GM18502 (cell line): ENCODE results near the gene CA12.

Experiments
- ATAC-seq: cut with Tn5 transposase; IDR thresholded peaks from one replicate; pipeline ENCODE4 v1.9.1; 2021; ENCODE audit warnings: mild to moderate bottlenecking; ENCODE audit not compliant: unreplicated experiment, poor library complexity

The CA12 gene

GRCh38 chr15:63402498-63403253, 21.0 kb upstream of the CA12 start:
- ATAC-seq = no peak

GRCh38 chr15:63401714-63402497, 20.3 kb upstream of the CA12 start:
- no peak for ATAC-seq

GRCh38 chr15:63401078-63401477, 19.4 kb upstream of the CA12 start:
- no peak for ATAC-seq

GRCh38 chr15:63398456-63398855, 16.8 kb upstream of the CA12 start:
- no peak for ATAC-seq

GRCh38 chr15:63396152-63396928, 14.7 kb upstream of the CA12 start:
- no peak for ATAC-seq

- no peak for ATAC-seq
Measured at GRCh38 chr15:63395730-63396151, 14.1 kb upstream of the CA12 start.

GRCh38 chr15:63392361-63393009, 10.8 kb upstream of the CA12 start:
- no peak for ATAC-seq

GRCh38 chr15:63391669-63392360, 10.2 kb upstream of the CA12 start:
- no peak for ATAC-seq

GRCh38 chr15:63390689-63391088, 9.0 kb upstream of the CA12 start:
- no peak for ATAC-seq

- ATAC-seq = no peak
Measured at GRCh38 chr15:63389902-63390670, 8.4 kb upstream of the CA12 start.

GRCh38 chr15:63388511-63388910, 6.9 kb upstream of the CA12 start:
- ATAC-seq = no peak

GRCh38 chr15:63387748-63388493, 6.3 kb upstream of the CA12 start:
- ATAC-seq = no peak

GRCh38 chr15:63385911-63386531, 4.4 kb upstream of the CA12 start:
- no peak for ATAC-seq

GRCh38 chr15:63384906-63385305, 3.3 kb upstream of the CA12 start:
- no peak for ATAC-seq

GRCh38 chr15:63382966-63383710, 1.5 kb upstream of the CA12 start:
- no peak for ATAC-seq

- no peak for ATAC-seq
Measured at GRCh38 chr15:63380808-63381282, 801 bp downstream of the CA12 start.

- no peak for ATAC-seq
Measured at GRCh38 chr15:63380151-63380807, 1.4 kb downstream of the CA12 start.
